Type B pancreatic cell (in vitro differentiated cells): ENCODE results near the gene CNTRL. TPM values are rescaled to one million over a fixed set of nuclear protein-coding genes. Genes with fewer than 3 reads are reported as not detected.

Experiments used
- DNase-seq: peaks from one replicate; pipeline ENCODE4 v3.0.0; 2021; ENCODE audit warnings: mixed read lengths; ENCODE audit not compliant: unreplicated experiment; ENCODE audit errors: extremely low spot score
- H3K27ac Mint-ChIP-seq: 2 replicates; pipeline ENCODE4 v1.8.0; 2021; ENCODE audit warnings: mild to moderate bottlenecking, mixed read lengths
- H3K27me3 Mint-ChIP-seq: 2 replicates; pipeline ENCODE4 v1.8.0; 2021; ENCODE audit warnings: mixed read lengths
- H3K36me3 Mint-ChIP-seq: 2 replicates; pipeline ENCODE4 v1.8.0; 2021; ENCODE audit warnings: mixed read lengths
- H3K4me1 Mint-ChIP-seq: one replicate; pipeline ENCODE4 v1.8.0; 2021; ENCODE audit warnings: mixed read lengths; ENCODE audit not compliant: unreplicated experiment
- H3K4me3 Mint-ChIP-seq: 2 replicates; pipeline ENCODE4 v1.8.0; 2021; ENCODE audit warnings: mild to moderate bottlenecking, mixed read lengths
- H3K9me3 Mint-ChIP-seq: 2 replicates; pipeline ENCODE4 v1.8.0; 2021; ENCODE audit warnings: mixed read lengths
- CTCF ChIP-seq: fragments of 200-600 bp; sonication (generic); conservative IDR thresholded peaks from 2 replicates; pipeline ENCODE4 v1.5.0; 2021; ENCODE audit warnings: antibody characterized with exemption, mild to moderate bottlenecking
- total RNA-seq: library from RNA; stranded (reverse); gene quantifications from 2 replicates; pipeline ENCODE4 v1.2.1, GENCODE V29; 2021; ENCODE audit warnings: low replicate concordance

CNTRL gene
- total RNA-seq, 1 donor from 2014 or later: 20.9 TPM

GRCh38 chr9:121059998-121060636 lies 14.6 kb upstream of the CNTRL start:
- H3K36me3 Mint-ChIP-seq: no peaks in the 10 kb centered on the region
- no peaks in the 10 kb centered on the region for H3K27me3 Mint-ChIP-seq
- TF ChIP-seq CTCF: peak; percentile 91
- peaks cover 7% of the 10 kb centered on the region for H3K4me1 Mint-ChIP-seq
- H3K27ac Mint-ChIP-seq: no peak overlapping the region
- DNase-seq: no peak
- no peaks in the 10 kb centered on the region for H3K9me3 Mint-ChIP-seq
- H3K4me3 Mint-ChIP-seq: no peak overlapping the region

GRCh38 chr9:121066850-121067249 lies 7.9 kb upstream of the CNTRL start:
- no peak for TF ChIP-seq CTCF
- Mint-ChIP-seq H3K9me3 (peaks cover 5% of the 10 kb centered on the region), H3K27me3 (peaks cover 3% of the 10 kb centered on the region), H3K36me3 (peaks cover 9% of the 10 kb centered on the region), H3K4me3 (no peak overlapping the region), H3K27ac (no peak overlapping the region), H3K4me1 (peaks cover 6% of the 10 kb centered on the region)
- DNase-seq: no peak

DNA sequence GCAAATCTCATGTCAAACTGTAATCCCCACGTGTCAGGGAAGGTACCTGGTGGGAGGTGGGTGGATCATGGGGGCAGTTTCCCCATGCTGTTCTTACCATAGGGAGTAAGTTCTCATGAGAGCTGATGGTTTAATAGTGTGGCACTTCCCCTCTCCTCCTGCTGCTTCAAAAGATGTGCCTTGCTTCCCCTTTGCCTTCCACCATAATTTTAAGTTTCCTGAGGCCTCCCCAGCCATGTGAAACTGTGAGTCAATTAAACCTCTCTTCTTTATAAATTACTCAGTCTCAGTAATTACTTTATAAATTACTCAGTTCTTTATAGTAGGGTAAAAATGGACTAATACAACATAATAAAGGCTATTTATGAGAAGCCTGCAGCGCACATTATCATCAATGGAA lies 7.1 kb upstream of the CNTRL start:
- no peak for DNase-seq
- H3K4me1 Mint-ChIP-seq: no peaks in the 10 kb centered on the region
- TF ChIP-seq CTCF: no peak
- peaks cover 9% of the 10 kb centered on the region for H3K36me3 Mint-ChIP-seq
- H3K4me3 Mint-ChIP-seq: no peak overlapping the region
- H3K9me3 Mint-ChIP-seq: peaks cover 5% of the 10 kb centered on the region
- no peak overlapping the region for H3K27ac Mint-ChIP-seq
- peaks cover 3% of the 10 kb centered on the region for H3K27me3 Mint-ChIP-seq

- no peak for TF ChIP-seq CTCF
- no peak for DNase-seq
- Mint-ChIP-seq H3K9me3 (peaks cover 5% of the 10 kb centered on the region), H3K4me3 (no peak overlapping the region), H3K4me1 (peaks cover 8% of the 10 kb centered on the region), H3K27ac (no peak overlapping the region), H3K27me3 (peaks cover 8% of the 10 kb centered on the region), H3K36me3 (peaks cover 9% of the 10 kb centered on the region)
Measured at GRCh38 chr9:121069396-121069795, 5.4 kb upstream of the CNTRL start.

GRCh38 chr9:121071370-121071755 lies 3.4 kb upstream of the CNTRL start:
- H3K4me1 Mint-ChIP-seq: peaks cover 12% of the 10 kb centered on the region
- H3K9me3 Mint-ChIP-seq: peaks cover 5% of the 10 kb centered on the region
- peaks cover 9% of the 10 kb centered on the region for H3K36me3 Mint-ChIP-seq
- TF ChIP-seq CTCF: no peak
- peaks cover 14% of the 10 kb centered on the region for H3K27me3 Mint-ChIP-seq
- no peak overlapping the region for H3K4me3 Mint-ChIP-seq
- H3K27ac Mint-ChIP-seq: no peak overlapping the region
- no peak for DNase-seq
